ENCODE measurements around the gene DOHH. TPM values are rescaled to one million over a fixed set of nuclear protein-coding genes. Genes with fewer than 3 reads are reported as not detected.

Gene DOHH
- total and polyA plus RNA-seq, 4 donors, result 1.4 to 12.0 (median 9.2) TPM

- Histone ChIP-seq H3K27ac (ENCODE audit: low read depth in 1 of 2, low read length in 2 of 2) (no peak overlapping the region), H3K27me3 (ENCODE audit: control insufficient read depth in 4 of 4, insufficient read depth in 4 of 4, low read length in 3 of 4) (no peaks in the 10 kb centered on the region), H3K9ac (ENCODE audit: low read depth in 1 of 2, low read length in 2 of 2) (no peak overlapping the region), H3K4me3 (ENCODE audit: low read depth in 1 of 3, low read length in 3 of 3) (no peak overlapping the region), H3K9me3 (ENCODE audit: control insufficient read depth in 4 of 4, low read length in 3 of 4) (no peaks in the 10 kb centered on the region), H3K4me1 (ENCODE audit: control insufficient read depth in 4 of 4, insufficient read depth in 4 of 4, low read length in 3 of 4) (peaks cover 3 to 22% (median 10%) of the 10 kb centered on the region in 4 donors), H3K36me3 (ENCODE audit: control insufficient read depth in 4 of 4, insufficient read depth in 3 of 4, low read depth in 1 of 4, low read length in 3 of 4) (no peaks in the 10 kb centered on the region)
- 40% methylated on average over 14 of the region's 14 CpGs for WGBS
- DNase-seq (ENCODE audit: low spot score), result no peak
- TF ChIP-seq RAD21 (IDR thresholded peaks at IDR 0.05) (peak; percentile 14 to 16), RXRA (IDR thresholded peaks at IDR 0.05) (no peak)
These were observed 30.6 kb downstream of the DOHH start for GRCh38 chr19:3469638-3470499.

- no peaks in the 10 kb centered on the region for H3K27me3 ChIP-seq (ENCODE audit: control insufficient read depth in 4 of 4, insufficient read depth in 4 of 4, low read length in 3 of 4)
- H3K4me1 ChIP-seq (ENCODE audit: control insufficient read depth in 4 of 4, insufficient read depth in 4 of 4, low read length in 3 of 4), result peaks cover 3 to 22% (median 9%) of the 10 kb centered on the region in 4 donors
- TF ChIP-seq REST (IDR thresholded peaks at IDR 0.05) (no peak), TAF1 (conservative IDR thresholded peaks at IDR 0.05) (no peak), HNF4G (IDR thresholded peaks at IDR 0.05) (no peak), HNF4A (conservative IDR thresholded peaks at IDR 0.05) (no peak), GABPA (IDR thresholded peaks at IDR 0.05 in 1 of 2, conservative IDR thresholded peaks at IDR 0.05 in 1 of 2) (no peak), SP1 (IDR thresholded peaks at IDR 0.05) (no peak), YY1 (IDR thresholded peaks at IDR 0.05) (no peak)
- H3K9ac ChIP-seq (ENCODE audit: low read depth in 1 of 2, low read length in 2 of 2), result no peak overlapping the region
- no peak overlapping the region for H3K27ac ChIP-seq (ENCODE audit: low read depth in 1 of 2, low read length in 2 of 2)
- no peak for DNase-seq (ENCODE audit: low spot score)
- 66% methylated on average over 3 of the region's 3 CpGs for WGBS
- no peaks in the 10 kb centered on the region for H3K9me3 ChIP-seq (ENCODE audit: control insufficient read depth in 4 of 4, low read length in 3 of 4)
- H3K4me3 ChIP-seq (ENCODE audit: low read depth in 1 of 3, low read length in 3 of 3), result no peak overlapping the region
- peaks cover 0 to 8% (median 0%) of the 10 kb centered on the region in 4 donors for H3K36me3 ChIP-seq (ENCODE audit: control insufficient read depth in 4 of 4, insufficient read depth in 3 of 4, low read depth in 1 of 4, low read length in 3 of 4)
These were observed 32.3 kb downstream of the DOHH start for GRCh38 chr19:3468211-3468610.

- peak overlapping the region in 1 of 2 donors; percentile 56 for H3K27ac ChIP-seq (ENCODE audit: low read depth in 1 of 2, low read length in 2 of 2)
- peak; percentile 23 to 51 for TF ChIP-seq RAD21 (IDR thresholded peaks at IDR 0.05)
- TF ChIP-seq HNF4G (IDR thresholded peaks at IDR 0.05), result peak; percentile 90
- TF ChIP-seq FOXA1 (IDR thresholded peaks at IDR 0.05), result peak; percentile 63
- TF ChIP-seq, protein P1, sequence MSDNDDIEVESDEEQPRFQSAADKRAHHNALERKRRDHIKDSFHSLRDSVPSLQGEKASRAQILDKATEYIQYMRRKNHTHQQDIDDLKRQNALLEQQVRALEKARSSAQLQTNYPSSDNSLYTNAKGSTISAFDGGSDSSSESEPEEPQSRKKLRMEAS (IDR thresholded peaks at IDR 0.05), result peak; percentile 58
- TF ChIP-seq, protein P2, sequence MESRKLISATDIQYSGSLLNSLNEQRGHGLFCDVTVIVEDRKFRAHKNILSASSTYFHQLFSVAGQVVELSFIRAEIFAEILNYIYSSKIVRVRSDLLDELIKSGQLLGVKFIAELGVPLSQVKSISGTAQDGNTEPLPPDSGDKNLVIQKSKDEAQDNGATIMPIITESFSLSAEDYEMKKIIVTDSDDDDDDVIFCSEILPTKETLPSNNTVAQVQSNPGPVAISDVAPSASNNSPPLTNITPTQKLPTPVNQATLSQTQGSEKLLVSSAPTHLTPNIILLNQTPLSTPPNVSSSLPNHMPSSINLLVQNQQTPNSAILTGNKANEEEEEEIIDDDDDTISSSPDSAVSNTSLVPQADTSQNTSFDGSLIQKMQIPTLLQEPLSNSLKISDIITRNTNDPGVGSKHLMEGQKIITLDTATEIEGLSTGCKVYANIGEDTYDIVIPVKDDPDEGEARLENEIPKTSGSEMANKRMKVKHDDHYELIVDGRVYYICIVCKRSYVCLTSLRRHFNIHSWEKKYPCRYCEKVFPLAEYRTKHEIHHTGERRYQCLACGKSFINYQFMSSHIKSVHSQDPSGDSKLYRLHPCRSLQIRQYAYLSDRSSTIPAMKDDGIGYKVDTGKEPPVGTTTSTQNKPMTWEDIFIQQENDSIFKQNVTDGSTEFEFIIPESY (IDR thresholded peaks at IDR 0.05), result peak; percentile 28
- TF ChIP-seq RXRA (IDR thresholded peaks at IDR 0.05), result peak; percentile 94
- TF ChIP-seq SP1 (IDR thresholded peaks at IDR 0.05), result peak; percentile 64
- TF ChIP-seq HNF4A (conservative IDR thresholded peaks at IDR 0.05), result peak; percentile 96 to 97
- peak in 1 of 2 donors; percentile 36 for TF ChIP-seq JUND (IDR thresholded peaks at IDR 0.05)
- no peak for TF ChIP-seq TAF1 (conservative IDR thresholded peaks at IDR 0.05)
- TF ChIP-seq, protein P3, sequence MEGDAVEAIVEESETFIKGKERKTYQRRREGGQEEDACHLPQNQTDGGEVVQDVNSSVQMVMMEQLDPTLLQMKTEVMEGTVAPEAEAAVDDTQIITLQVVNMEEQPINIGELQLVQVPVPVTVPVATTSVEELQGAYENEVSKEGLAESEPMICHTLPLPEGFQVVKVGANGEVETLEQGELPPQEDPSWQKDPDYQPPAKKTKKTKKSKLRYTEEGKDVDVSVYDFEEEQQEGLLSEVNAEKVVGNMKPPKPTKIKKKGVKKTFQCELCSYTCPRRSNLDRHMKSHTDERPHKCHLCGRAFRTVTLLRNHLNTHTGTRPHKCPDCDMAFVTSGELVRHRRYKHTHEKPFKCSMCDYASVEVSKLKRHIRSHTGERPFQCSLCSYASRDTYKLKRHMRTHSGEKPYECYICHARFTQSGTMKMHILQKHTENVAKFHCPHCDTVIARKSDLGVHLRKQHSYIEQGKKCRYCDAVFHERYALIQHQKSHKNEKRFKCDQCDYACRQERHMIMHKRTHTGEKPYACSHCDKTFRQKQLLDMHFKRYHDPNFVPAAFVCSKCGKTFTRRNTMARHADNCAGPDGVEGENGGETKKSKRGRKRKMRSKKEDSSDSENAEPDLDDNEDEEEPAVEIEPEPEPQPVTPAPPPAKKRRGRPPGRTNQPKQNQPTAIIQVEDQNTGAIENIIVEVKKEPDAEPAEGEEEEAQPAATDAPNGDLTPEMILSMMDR (IDR thresholded peaks at IDR 0.05; ENCODE audit: low read depth, low read length, missing input control), result no peak
- TF ChIP-seq FOXA2 (IDR thresholded peaks at IDR 0.05), result no peak
These were observed 32.9 kb downstream of the DOHH start for GRCh38 chr19:3467437-3468198.

More at GRCh38 chr19:3467437-3468198, 32.9 kb downstream of the DOHH start:
- Histone ChIP-seq H3K36me3 (ENCODE audit: control insufficient read depth in 4 of 4, insufficient read depth in 3 of 4, low read depth in 1 of 4, low read length in 3 of 4) (peaks cover 0 to 12% (median 3%) of the 10 kb centered on the region in 4 donors), H3K9ac (ENCODE audit: low read depth in 1 of 2, low read length in 2 of 2) (no peak overlapping the region), H3K27me3 (ENCODE audit: control insufficient read depth in 4 of 4, insufficient read depth in 4 of 4, low read length in 3 of 4) (no peaks in the 10 kb centered on the region), H3K9me3 (ENCODE audit: control insufficient read depth in 4 of 4, low read length in 3 of 4) (no peaks in the 10 kb centered on the region), H3K4me3 (ENCODE audit: low read depth in 1 of 3, low read length in 3 of 3) (no peak overlapping the region), H3K4me1 (ENCODE audit: control insufficient read depth in 4 of 4, insufficient read depth in 4 of 4, low read length in 3 of 4) (peaks cover 3 to 22% (median 10%) of the 10 kb centered on the region in 4 donors)
- WGBS, result 59% methylated on average over 10 of the region's 10 CpGs
- DNase-seq (ENCODE audit: low spot score), result no peak

All from liver (tissue), 9 donors.